ENCODE results near the gene WDR6. TPM values are rescaled to one million over a fixed set of nuclear protein-coding genes. Genes with fewer than 3 reads are reported as not detected.

The WDR6 gene
- total and polyA plus RNA-seq, 7 experiments from 2014 or later: 147 to 335 (median 198) TPM

DNA sequence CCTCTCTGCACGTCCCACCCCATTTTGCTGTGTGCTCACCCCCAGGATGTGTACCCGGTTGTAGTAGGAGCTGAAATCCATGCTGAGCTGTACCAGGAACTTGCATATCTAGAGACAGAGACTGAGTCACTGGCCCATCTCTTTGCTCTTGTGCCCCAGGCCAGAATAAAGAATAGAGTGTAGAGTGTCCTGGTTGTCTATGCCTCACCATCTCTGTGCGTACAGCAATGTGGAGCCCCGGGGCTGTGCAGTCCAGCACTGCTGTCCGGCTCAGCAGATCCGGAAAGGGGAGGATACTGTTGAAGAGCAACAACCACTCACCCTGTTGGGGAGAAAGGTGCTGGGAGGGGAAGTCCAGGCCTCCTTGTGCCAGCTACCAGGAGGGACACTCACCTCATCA lies 8.6 kb downstream of the WDR6 start:
- Mint-ChIP-seq H3K27ac (peak overlapping the region in 5 of 9 donors; percentile 7 to 56 (median 51)), H3K4me3 (peak overlapping the region in 6 of 10 donors; percentile 14 to 88 (median 48)), H3K36me3 (peaks cover 0 to 14% (median 3%) of the 10 kb centered on the region in 5 donors), H3K9me3 (no peaks in the 10 kb centered on the region), H3K27me3 (no peaks in the 10 kb centered on the region), H3K4me1 (peaks cover 13 to 39% (median 30%) of the 10 kb centered on the region in 7 donors)
- H3K4me3 ChIP-seq (ENCODE audit: low read length): no peak overlapping the region
- H3K4me1 ChIP-seq (ENCODE audit: control insufficient read depth in 2 of 2, insufficient read depth in 2 of 2, low read length in 2 of 2): peaks cover 19 to 20% of the 10 kb centered on the region in 2 donors
- ChIA-PET POLR2A (interaction anchor here (1.0 to 11.9 kb wide), 4 partner anchors 6 to 30 kb away, joined by 3 to 247 read pairs (median 91); partner anchors contain the start of genes P4HTM and WDR6), CTCF (no interaction called here)
- H3K36me3 ChIP-seq (ENCODE audit: control insufficient read depth in 2 of 3, insufficient read depth in 3 of 3, low read length in 3 of 3): peaks cover 0 to 54% (median 5%) of the 10 kb centered on the region in 3 experiments
- DNase-seq (no peak), ATAC-seq (no peak)
- H3K27ac ChIP-seq (ENCODE audit: low read depth, low read length): no peak overlapping the region
- no peaks in the 10 kb centered on the region for H3K9me3 ChIP-seq (ENCODE audit: control insufficient read depth in 2 of 3, low read length in 3 of 3)
- no peaks in the 10 kb centered on the region for H3K27me3 ChIP-seq (ENCODE audit: control insufficient read depth in 2 of 2, insufficient read depth in 2 of 2, low read length in 2 of 2)
- intact Hi-C loops (cut with micrococcal nuclease): no loop called here

DNA sequence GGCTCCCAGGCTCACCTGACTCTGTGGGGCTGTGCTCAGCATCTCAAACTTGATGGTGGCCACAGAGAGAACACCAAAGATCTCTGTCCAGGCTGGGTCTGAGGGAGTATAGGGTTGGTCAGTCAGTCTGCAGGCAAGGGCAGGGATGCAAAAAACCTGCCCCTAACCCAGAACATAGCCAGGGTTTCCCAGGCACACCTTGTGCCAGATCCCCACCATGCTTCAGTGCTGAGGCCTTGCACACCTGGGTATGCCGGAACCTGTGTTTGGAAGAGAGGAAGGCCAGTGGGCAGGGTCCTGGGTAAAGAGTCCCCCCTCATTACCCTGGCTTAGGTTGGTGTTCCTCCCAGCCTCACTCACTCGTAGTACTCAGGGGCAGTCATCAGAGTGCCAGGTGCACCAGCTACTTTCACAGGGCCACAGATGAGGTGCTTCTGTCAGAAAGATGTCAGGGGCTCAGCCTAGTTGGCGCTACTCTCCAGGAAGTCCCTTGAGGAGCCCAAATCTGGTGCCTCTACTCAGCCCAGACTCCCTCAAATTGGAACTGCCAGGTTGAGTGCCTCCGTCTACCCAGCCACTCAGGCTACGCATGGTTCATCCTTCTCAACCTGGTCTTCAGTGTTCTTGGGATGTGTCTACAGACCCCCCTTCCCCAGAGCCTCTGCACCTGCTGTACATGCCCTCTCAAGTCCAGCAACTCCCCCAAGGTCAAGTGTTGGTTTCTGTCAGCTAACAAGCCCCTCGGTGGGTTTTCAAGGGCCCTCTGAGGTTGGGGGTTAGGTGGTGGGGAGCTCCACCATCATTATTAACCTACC lies 9.4 kb downstream of the WDR6 start:
- Mint-ChIP-seq H3K4me1 (peaks cover 13 to 44% (median 35%) of the 10 kb centered on the region in 7 donors), H3K36me3 (peaks cover 0 to 14% (median 3%) of the 10 kb centered on the region in 5 donors), H3K27me3 (peaks cover 0 to 2% (median 0%) of the 10 kb centered on the region in 5 donors), H3K4me3 (peak overlapping the region in 9 of 10 donors; percentile 60 to 97 (median 91)), H3K9me3 (no peaks in the 10 kb centered on the region), H3K27ac (peak overlapping the region in 7 of 9 donors; percentile 19 to 81 (median 63))
- no peaks in the 10 kb centered on the region for H3K9me3 ChIP-seq (ENCODE audit: control insufficient read depth in 2 of 3, low read length in 3 of 3)
- intact Hi-C loops (cut with micrococcal nuclease): no loop called here
- ChIA-PET POLR2A (interaction anchor here (1.0 to 11.9 kb wide), 7 partner anchors 7 to 77 kb away, joined by 3 to 247 read pairs (median 5); partner anchors contain the start of genes IMPDH2, P4HTM, QRICH1 and WDR6), CTCF (interaction anchor here (1.0 to 1.6 kb wide), 3 partner anchors 10 to 29 kb away, joined by 3 to 9 read pairs (median 6); partner anchors contain the start of gene WDR6)
- H3K27me3 ChIP-seq (ENCODE audit: control insufficient read depth in 2 of 2, insufficient read depth in 2 of 2, low read length in 2 of 2): no peaks in the 10 kb centered on the region
- ATAC-seq (no peak), DNase-seq (no peak)
- H3K36me3 ChIP-seq (ENCODE audit: control insufficient read depth in 2 of 3, insufficient read depth in 3 of 3, low read length in 3 of 3): peaks cover 0 to 52% (median 5%) of the 10 kb centered on the region in 3 experiments
- H3K4me3 ChIP-seq (ENCODE audit: low read length): no peak overlapping the region
- peaks cover 19 to 20% of the 10 kb centered on the region in 2 donors for H3K4me1 ChIP-seq (ENCODE audit: control insufficient read depth in 2 of 2, insufficient read depth in 2 of 2, low read length in 2 of 2)
- no peak overlapping the region for H3K27ac ChIP-seq (ENCODE audit: low read depth, low read length)

DNA sequence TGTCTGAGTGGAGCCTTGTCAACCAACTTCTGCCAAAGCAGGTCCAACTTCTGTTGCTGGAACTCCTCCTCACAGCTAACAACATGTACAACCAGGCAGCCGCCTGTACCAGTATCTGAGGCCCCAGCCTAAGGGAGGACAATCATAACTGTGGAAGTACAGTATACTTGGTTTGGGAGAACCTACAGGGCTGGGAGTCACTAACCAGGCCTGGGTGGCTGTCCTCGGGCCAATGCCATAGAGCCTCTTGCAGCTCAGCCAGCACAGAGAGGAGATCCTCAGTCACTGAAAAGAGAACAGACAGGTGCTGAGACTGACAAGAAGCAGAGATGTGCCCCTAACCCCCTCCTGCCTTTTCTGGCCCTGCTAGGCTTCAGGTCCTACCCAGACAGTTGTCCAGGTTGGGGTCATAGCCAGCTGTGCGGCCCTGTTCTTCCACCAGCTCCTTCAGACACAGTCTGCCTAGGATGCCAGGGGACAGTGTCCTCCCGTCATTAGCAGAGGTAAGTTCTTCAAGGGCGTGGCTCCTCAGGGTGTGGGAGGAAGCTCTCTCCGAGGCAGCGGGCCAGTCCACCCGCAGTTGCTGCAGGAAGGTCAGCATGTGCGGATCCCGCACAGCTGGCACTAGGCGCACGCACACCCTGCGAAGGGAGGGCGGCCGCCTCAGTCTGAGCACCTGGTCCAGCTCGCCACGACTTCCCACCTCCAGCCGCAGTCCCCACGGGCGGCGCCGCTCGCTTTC lies 10.2 kb downstream of the WDR6 start:
- Histone ChIP-seq H3K27me3 (ENCODE audit: control insufficient read depth in 2 of 2, insufficient read depth in 2 of 2, low read length in 2 of 2) (no peaks in the 10 kb centered on the region), H3K36me3 (ENCODE audit: control insufficient read depth in 2 of 3, insufficient read depth in 3 of 3, low read length in 3 of 3) (peaks cover 0 to 52% (median 5%) of the 10 kb centered on the region in 3 experiments), H3K4me3 (ENCODE audit: low read length) (peak overlapping the region; percentile 84), H3K27ac (ENCODE audit: low read depth, low read length) (peak overlapping the region; percentile 83), H3K4me1 (ENCODE audit: control insufficient read depth in 2 of 2, insufficient read depth in 2 of 2, low read length in 2 of 2) (peaks cover 20 to 21% of the 10 kb centered on the region in 2 donors), H3K9me3 (ENCODE audit: control insufficient read depth in 2 of 3, low read length in 3 of 3) (no peaks in the 10 kb centered on the region)
- Mint-ChIP-seq H3K27ac (peak overlapping the region; percentile 19 to 85 (median 63)), H3K4me1 (peaks cover 13 to 39% (median 29%) of the 10 kb centered on the region in 7 donors), H3K36me3 (peaks cover 0 to 14% (median 3%) of the 10 kb centered on the region in 5 donors), H3K9me3 (no peaks in the 10 kb centered on the region), H3K27me3 (peaks cover 0 to 2% (median 0%) of the 10 kb centered on the region in 5 donors), H3K4me3 (peak overlapping the region; percentile 75 to 97 (median 91))
- DNase-seq (no peak), ATAC-seq (no peak)
- intact Hi-C loops (cut with micrococcal nuclease): no loop called here
- ChIA-PET POLR2A (interaction anchor here (0.5 to 11.9 kb wide), 9 partner anchors 8 to 301 kb away, joined by 3 to 247 read pairs (median 4); partner anchors contain the start of genes IMPDH2, IP6K2, P4HTM and QRICH1), CTCF (interaction anchor here (1.0 to 1.6 kb wide), 4 partner anchors 10 to 30 kb away, joined by 3 to 9 read pairs (median 5); partner anchors contain the start of gene WDR6)

DNA sequence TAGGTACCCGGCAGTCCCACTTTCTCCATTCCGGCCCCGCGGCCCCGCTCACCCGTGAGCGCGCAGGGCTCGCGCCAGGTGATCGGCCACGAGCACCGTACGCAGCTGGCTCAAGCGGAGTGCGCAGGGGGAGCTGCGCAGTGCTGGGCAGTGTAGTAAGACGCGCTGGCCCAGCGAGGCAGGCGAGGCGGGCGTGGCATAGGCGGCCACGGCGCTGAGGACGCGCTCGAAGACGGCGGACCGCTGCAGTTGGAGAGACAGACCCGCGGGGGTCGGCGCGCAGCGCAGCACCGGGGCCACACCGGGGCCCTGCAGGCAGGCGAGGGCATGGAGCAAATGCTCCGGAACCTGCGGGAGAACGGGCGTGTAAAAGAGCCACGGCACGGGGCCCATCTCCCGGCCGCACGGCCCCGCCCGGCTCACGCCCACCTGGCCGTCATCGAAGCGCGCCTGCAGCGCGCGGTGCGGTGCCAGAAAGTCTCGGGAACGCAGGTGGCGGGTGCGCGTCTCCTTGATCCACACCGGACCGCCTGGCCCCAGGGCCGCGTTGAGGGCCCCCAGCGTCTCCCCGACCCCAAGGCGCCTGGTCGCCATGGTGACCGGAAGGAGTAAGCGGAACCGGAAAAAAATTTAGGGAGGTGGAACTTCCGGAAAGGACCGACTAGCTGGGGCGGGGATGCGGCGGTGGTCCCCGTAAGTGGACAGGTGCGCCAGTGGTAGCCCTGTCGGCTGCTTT lies 10.9 kb downstream of the WDR6 start, which contains the start of gene DALRD3:
DALRD3 (minus strand) TSS at position 610 of the 736 bp plus-strand sequence; CDS start at position 594, 16 bp downstream.
- H3K36me3 ChIP-seq (ENCODE audit: control insufficient read depth in 2 of 3, insufficient read depth in 3 of 3, low read length in 3 of 3): peaks cover 0 to 45% (median 3%) of the 10 kb centered on the region in 3 experiments
- DNase-seq: peak in 8 of 9 donors; percentile 55 to 75 (median 64)
- peaks cover 15 to 42% (median 36%) of the 10 kb centered on the region in 7 donors for H3K4me1 Mint-ChIP-seq
- H3K4me1 ChIP-seq (ENCODE audit: control insufficient read depth in 2 of 2, insufficient read depth in 2 of 2, low read length in 2 of 2): peaks cover 25 to 27% of the 10 kb centered on the region in 2 donors
- peaks cover 0 to 2% (median 0%) of the 10 kb centered on the region in 5 donors for H3K27me3 Mint-ChIP-seq
- peak within 1 kb of the TSS; percentile 83 for H3K27ac ChIP-seq (ENCODE audit: low read depth, low read length)
- ChIA-PET POLR2A (interaction anchor here (0.5 to 11.9 kb wide), 10 partner anchors 7 to 301 kb away, joined by 3 to 247 read pairs (median 4); partner anchors contain the start of genes IMPDH2, IP6K2, P4HTM and QRICH1), CTCF (interaction anchor here (1.0 to 1.6 kb wide), 3 partner anchors 11 to 30 kb away, joined by 3 to 9 read pairs (median 4); partner anchors contain the start of gene WDR6)
- H3K4me3 ChIP-seq (ENCODE audit: low read length): peak within 1 kb of the TSS; percentile 84
- ATAC-seq: peak; percentile 7
- H3K4me3 Mint-ChIP-seq: peak within 1 kb of the TSS; percentile 88 to 98 (median 96)
- peaks cover 0 to 16% (median 3%) of the 10 kb centered on the region in 5 donors for H3K36me3 Mint-ChIP-seq
- H3K9me3 Mint-ChIP-seq: no peaks in the 10 kb centered on the region
- intact Hi-C loops (cut with micrococcal nuclease): no loop called here
- H3K9me3 ChIP-seq (ENCODE audit: control insufficient read depth in 2 of 3, low read length in 3 of 3): no peaks in the 10 kb centered on the region
- H3K27me3 ChIP-seq (ENCODE audit: control insufficient read depth in 2 of 2, insufficient read depth in 2 of 2, low read length in 2 of 2): no peaks in the 10 kb centered on the region
- peak within 1 kb of the TSS; percentile 71 to 98 (median 93) for H3K27ac Mint-ChIP-seq

DNA sequence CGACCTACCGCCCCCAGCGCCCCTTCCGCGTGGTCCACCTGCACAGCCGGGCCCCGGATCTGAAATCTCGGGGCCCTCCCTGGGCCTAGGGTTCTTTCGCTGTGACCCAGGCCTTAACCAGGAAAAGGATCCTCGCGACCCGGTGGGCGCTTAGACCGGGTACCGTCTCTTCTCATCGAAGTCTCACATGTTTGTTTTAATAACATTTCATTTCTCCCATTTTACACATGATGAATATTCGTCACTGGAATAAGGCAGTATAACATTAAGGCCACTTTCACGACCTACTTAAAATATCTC lies 11.5 kb downstream of the WDR6 start:
- POLR2A ChIA-PET: interaction anchor here (0.7 to 11.9 kb wide), 6 partner anchors 9 to 146 kb away, joined by 3 to 247 read pairs (median 22); partner anchors contain the start of genes IMPDH2, P4HTM, QRICH1 and WDR6
- CTCF ChIA-PET: interaction anchor here (1.4 kb wide), 1 partner anchor 31 kb away, joined by 4 read pairs; no protein-coding TSS in a partner anchor
- H3K4me1 Mint-ChIP-seq: peaks cover 18 to 46% (median 41%) of the 10 kb centered on the region in 7 donors

More for the DNA sequence above, 11.5 kb downstream of the WDR6 start:
- no peaks in the 10 kb centered on the region for H3K27me3 ChIP-seq (ENCODE audit: control insufficient read depth in 2 of 2, insufficient read depth in 2 of 2, low read length in 2 of 2)
- H3K36me3 ChIP-seq (ENCODE audit: control insufficient read depth in 2 of 3, insufficient read depth in 3 of 3, low read length in 3 of 3): peaks cover 0 to 44% (median 0%) of the 10 kb centered on the region in 3 experiments
- peak overlapping the region; percentile 83 for H3K27ac ChIP-seq (ENCODE audit: low read depth, low read length)
- intact Hi-C loops (cut with micrococcal nuclease): no loop called here
- peak overlapping the region; percentile 71 to 95 (median 91) for H3K27ac Mint-ChIP-seq
- peak overlapping the region; percentile 84 for H3K4me3 ChIP-seq (ENCODE audit: low read length)
- no peak for DNase-seq
- H3K27me3 Mint-ChIP-seq: peaks cover 0 to 2% (median 0%) of the 10 kb centered on the region in 5 donors
- peak overlapping the region; percentile 75 to 97 (median 91) for H3K4me3 Mint-ChIP-seq
- peaks cover 0 to 18% (median 3%) of the 10 kb centered on the region in 5 donors for H3K36me3 Mint-ChIP-seq
- no peaks in the 10 kb centered on the region for H3K9me3 Mint-ChIP-seq
- no peak for ATAC-seq
- H3K9me3 ChIP-seq (ENCODE audit: control insufficient read depth in 2 of 3, low read length in 3 of 3): no peaks in the 10 kb centered on the region
- H3K4me1 ChIP-seq (ENCODE audit: control insufficient read depth in 2 of 2, insufficient read depth in 2 of 2, low read length in 2 of 2): peaks cover 25 to 28% of the 10 kb centered on the region in 2 donors
